ENCODE results near the gene SERPINA6.

- TF ChIP-seq CTCF (IDR thresholded peaks at IDR 0.05; ENCODE audit: borderline replicate concordance, extremely low read depth, low read length, poor library complexity, severe bottlenecking) (no peak), EZH2 (IDR thresholded peaks at IDR 0.05; ENCODE audit: borderline replicate concordance, low read depth, low read length, severe bottlenecking) (no peak)
These were observed 34.0 kb upstream of the SERPINA6 start for GRCh38 chr14:94357166-94357565.

All from DND-41 (cell line).